GM18505 (cell line): ENCODE measurements around the gene CCDC30.
A peak's percentile ranks its signal among the peaks of the same experiment; 100 is the strongest.

Source experiments
- ATAC-seq: cut with Tn5 transposase; IDR thresholded peaks from one replicate; pipeline ENCODE4 v1.9.1; 2021; ENCODE audit not compliant: unreplicated experiment
- POLR2A ChIP-seq: IDR thresholded peaks from 4 replicates; pipeline ENCODE4 v1.6.1; 2011; ENCODE audit warnings: borderline replicate concordance; ENCODE audit not compliant: insufficient read depth, insufficient read length; ENCODE audit errors: extremely low read depth

CCDC30 gene

GRCh38 chr1:42430286-42431135 is 32.6 kb upstream of the CCDC30 start:
- TF ChIP-seq POLR2A, result no peak
- ATAC-seq, result no peak

DNA sequence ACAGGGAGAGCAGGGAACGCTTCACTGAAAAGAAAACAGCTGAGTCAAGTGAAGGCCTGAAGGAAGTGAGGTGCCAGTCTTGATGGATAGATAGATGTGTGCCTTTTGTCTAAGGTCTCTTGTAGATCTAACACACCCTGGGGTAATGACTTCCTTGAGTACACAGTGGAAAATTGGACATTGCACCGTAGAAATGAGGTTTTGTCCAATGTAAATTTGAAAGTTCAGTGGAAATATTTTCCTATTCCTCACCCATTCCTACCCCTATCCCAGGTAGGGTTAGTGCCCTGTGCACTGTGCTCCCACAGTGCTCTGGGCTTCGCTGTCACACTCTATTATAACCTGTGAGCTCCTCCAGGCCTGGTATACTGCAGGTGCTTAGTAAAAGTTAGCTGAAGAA is 31.6 kb upstream of the CCDC30 start:
- no peak for ATAC-seq
- no peak for TF ChIP-seq POLR2A

- no peak for ATAC-seq
- TF ChIP-seq POLR2A, result no peak
Observed at GRCh38 chr1:42432714-42433113, 30.4 kb upstream of the CCDC30 start.

DNA sequence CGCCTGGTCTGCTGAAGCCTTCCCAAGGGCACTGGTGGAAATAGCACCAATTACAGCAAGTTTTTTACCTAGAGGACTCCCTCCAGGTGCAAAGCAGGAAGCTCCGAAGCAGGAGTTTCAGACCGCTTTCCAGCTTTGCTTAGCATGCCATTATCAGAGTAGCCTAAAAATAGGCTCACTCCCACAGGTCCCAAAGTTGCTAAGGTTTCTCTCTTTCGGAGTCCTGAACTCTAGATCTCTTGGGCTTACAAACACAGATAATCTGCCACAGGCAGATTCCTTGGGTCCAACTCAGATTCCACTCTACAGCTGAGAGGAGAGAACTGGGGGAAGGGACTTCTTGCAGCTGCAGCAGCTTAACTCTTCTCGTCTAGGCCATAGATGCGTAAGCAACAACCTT is 29.7 kb upstream of the CCDC30 start:
- ATAC-seq, result no peak
- TF ChIP-seq POLR2A, result no peak

- no peak for TF ChIP-seq POLR2A
- ATAC-seq, result no peak
Observed at GRCh38 chr1:42434340-42434739, 28.7 kb upstream of the CCDC30 start.

GRCh38 chr1:42439940-42440339 is 23.1 kb upstream of the CCDC30 start:
- TF ChIP-seq POLR2A, result no peak
- no peak for ATAC-seq

DNA sequence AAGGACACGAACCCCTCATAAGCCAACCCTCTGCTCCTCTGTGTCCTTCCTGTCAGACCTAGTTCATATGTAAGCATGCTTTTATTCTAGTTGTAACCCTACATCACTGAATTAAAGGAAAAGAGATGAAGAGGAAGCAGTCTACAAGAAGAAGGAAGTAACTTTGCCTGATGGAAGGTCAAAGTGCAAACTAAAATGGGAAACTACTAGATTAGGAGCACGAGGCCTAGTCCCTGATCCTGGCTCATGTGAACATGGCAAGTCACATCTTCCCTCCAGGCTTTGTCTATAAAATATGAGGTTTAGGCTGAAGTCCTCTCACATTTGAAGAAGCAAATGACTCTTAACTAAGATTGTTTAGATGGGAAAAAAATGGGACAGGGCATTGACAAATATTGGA is 20.4 kb upstream of the CCDC30 start:
- no peak for ATAC-seq
- TF ChIP-seq POLR2A, result no peak

DNA sequence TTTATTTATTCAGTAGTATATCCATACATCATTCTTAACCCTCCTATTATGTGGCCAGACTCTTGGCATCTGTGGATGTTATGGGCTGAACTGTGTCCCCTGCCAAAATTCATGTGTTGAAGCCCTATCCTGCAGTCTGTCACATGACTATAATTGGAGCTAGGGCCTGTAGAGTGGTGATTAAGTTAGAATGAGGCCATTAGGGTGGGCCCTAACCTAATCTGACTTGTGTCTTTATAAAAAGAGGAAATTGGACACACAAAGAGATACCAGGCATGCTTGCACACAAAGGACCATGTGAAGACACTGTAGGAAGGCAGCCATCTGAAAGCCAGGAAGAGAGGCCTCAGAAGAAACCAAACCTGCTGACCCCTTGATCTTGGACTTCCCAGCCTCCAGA is 13.8 kb upstream of the CCDC30 start:
- ATAC-seq, result no peak
- TF ChIP-seq POLR2A, result no peak

GRCh38 chr1:42450061-42450460 is 13.0 kb upstream of the CCDC30 start:
- no peak for ATAC-seq
- no peak for TF ChIP-seq POLR2A

DNA sequence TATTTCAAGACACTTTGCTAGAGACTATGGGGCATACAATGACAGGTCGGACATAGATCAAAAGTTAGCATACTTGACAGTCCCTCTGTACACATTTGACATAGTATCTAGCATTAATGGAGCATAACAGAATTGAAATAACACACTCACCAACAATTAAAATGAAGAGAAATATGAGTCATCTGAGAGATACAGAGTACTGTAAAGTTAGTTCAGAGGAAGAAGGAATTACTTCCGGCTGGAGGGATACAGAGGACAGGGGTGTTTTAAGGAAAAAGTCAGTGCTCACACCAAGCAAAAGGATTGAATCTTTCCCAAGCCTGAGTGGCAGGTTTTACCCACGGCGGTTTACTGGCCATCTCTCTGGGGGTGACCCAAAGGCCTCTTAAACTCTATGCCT is 9.7 kb upstream of the CCDC30 start:
- ATAC-seq, result no peak
- TF ChIP-seq POLR2A, result no peak

DNA sequence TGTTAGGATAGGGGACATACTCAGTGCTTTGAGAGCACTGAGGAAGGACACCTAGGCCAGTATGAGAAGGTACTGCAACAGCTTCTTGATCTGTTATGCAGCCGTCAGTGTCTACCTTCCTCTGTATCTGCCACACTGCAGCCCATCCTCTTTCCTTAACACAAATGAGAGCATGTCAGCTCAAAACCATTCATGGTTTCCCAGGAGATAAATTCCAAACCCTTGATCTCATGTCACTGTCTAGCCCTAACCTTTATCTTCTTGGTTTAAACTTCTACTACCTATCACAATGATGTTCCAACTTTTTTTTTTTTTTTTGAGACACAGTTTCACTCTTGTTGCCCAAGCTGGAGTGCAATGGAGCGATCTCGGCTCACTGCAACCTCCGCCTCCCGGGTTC is 8.7 kb upstream of the CCDC30 start:
- TF ChIP-seq POLR2A, result no peak
- ATAC-seq, result no peak

GRCh38 chr1:42456010-42456753 is 6.9 kb upstream of the CCDC30 start, which contains the start of the genes PPCS and ZMYND12:
Gene PPCS (plus strand): TSS chr1:42456543. CDS start chr1:42456566, 23 bp downstream.
Gene ZMYND12 (minus strand): TSS chr1:42456022. CDS start chr1:42455997, 25 bp downstream.
- ATAC-seq, result peak; percentile 78
- peak; percentile 97 for TF ChIP-seq POLR2A

DNA sequence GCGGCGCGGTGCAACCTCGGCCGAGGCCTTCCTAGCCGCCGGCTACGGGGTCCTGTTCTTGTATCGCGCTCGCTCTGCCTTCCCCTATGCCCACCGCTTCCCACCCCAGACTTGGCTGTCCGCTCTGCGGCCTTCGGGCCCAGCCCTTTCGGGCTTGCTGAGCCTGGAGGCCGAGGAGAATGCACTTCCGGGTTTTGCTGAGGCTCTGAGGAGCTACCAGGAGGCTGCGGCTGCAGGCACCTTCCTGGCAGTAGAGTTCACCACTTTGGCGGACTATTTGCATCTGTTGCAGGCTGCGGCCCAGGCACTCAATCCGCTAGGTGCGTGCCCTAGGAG is 6.4 kb upstream of the CCDC30 start:
- ATAC-seq, result peak; percentile 47
- peak; percentile 3 for TF ChIP-seq POLR2A

GRCh38 chr1:42461196-42461595 is 1.9 kb upstream of the CCDC30 start:
- no peak for ATAC-seq
- TF ChIP-seq POLR2A, result no peak
